GM18909 (cell line): Measurements from ENCODE around the gene LRCH2.
"Not testable (repeated sequence)": the region's sequence is repeated elsewhere in the genome, so short reads cannot be mapped to it uniquely, and the experiment has no call there.

Experiments used
- ATAC-seq: cut with Tn5 transposase; IDR thresholded peaks from one replicate; pipeline ENCODE4 v1.9.1; 2021; ENCODE audit warnings: mild to moderate bottlenecking; ENCODE audit not compliant: unreplicated experiment, poor library complexity

LRCH2 gene, protein sequence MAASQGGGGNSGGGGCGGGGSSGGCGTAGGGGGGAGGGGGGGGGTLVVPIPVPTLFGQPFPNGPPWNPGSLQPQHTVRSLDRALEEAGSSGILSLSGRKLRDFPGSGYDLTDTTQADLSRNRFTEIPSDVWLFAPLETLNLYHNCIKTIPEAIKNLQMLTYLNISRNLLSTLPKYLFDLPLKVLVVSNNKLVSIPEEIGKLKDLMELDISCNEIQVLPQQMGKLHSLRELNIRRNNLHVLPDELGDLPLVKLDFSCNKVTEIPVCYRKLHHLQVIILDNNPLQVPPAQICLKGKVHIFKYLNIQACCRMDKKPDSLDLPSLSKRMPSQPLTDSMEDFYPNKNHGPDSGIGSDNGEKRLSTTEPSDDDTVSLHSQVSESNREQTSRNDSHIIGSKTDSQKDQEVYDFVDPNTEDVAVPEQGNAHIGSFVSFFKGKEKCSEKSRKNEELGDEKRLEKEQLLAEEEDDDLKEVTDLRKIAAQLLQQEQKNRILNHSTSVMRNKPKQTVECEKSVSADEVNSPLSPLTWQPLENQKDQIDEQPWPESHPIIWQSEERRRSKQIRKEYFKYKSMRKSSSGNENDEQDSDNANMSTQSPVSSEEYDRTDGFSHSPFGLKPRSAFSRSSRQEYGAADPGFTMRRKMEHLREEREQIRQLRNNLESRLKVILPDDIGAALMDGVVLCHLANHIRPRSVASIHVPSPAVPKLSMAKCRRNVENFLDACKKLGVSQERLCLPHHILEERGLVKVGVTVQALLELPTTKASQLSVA

GRCh38 chrX:115233497-115234455 is at the start of gene LRCH2:
TSS of gene LRCH2 (minus strand) at chrX:115234096. CDS start at chrX:115234041, 55 bp downstream.
- no peak for ATAC-seq

GRCh38 chrX:115269051-115269683 is 35.3 kb upstream of the LRCH2 start:
- no peak for ATAC-seq

GRCh38 chrX:115268421-115268820 is 34.5 kb upstream of the LRCH2 start:
- no peak for ATAC-seq

- ATAC-seq: no peak
Observed at GRCh38 chrX:115266300-115266699, 32.4 kb upstream of the LRCH2 start.

GRCh38 chrX:115264009-115264408 is 30.1 kb upstream of the LRCH2 start:
- no peak for ATAC-seq

- no peak for ATAC-seq
Observed at GRCh38 chrX:115261148-115261547, 27.3 kb upstream of the LRCH2 start.

DNA sequence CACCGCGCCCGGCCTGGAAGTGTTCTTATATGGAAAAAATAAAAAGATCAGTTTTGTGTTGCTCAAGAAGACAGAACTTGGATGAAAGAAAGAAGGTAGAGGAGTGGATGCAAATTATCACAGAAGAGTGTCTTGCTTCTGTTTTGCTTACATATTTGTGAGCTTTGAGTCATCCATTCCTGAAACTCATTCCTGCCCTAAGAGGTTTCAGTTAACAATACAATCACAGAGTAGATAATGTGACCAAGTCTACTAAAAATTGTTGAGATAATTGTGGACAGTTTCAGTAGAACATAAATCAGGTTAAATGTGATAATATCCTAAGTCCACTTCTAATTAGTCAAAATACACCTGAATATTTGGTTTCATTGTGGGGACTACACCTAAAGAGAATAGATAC is 26.4 kb upstream of the LRCH2 start:
- no peak for ATAC-seq

GRCh38 chrX:115259238-115259875 is 25.5 kb upstream of the LRCH2 start:
- no peak for ATAC-seq

DNA sequence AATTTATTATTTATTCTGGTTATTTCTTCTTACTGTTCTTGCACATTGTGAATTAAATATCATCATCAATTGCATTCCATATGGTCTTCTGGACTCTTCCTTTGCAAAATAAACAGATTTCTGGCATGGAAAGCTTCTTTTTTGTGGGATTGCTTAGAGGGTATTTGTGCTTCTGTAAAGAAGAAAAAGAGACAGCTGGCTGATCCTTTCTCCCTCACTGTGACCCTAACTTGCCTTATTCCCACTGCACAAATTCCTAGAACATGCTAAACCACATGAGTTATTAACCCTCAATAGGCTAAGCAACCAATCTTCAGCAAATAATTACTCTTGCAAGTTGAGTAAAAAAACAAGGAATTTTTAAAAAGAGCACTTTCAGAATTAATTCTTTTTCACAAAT is 23.8 kb upstream of the LRCH2 start:
- no peak for ATAC-seq

GRCh38 chrX:115255003-115255402 is 21.1 kb upstream of the LRCH2 start:
- ATAC-seq: no peak

- ATAC-seq: no peak
Observed at GRCh38 chrX:115251458-115252233, 17.8 kb upstream of the LRCH2 start.

DNA sequence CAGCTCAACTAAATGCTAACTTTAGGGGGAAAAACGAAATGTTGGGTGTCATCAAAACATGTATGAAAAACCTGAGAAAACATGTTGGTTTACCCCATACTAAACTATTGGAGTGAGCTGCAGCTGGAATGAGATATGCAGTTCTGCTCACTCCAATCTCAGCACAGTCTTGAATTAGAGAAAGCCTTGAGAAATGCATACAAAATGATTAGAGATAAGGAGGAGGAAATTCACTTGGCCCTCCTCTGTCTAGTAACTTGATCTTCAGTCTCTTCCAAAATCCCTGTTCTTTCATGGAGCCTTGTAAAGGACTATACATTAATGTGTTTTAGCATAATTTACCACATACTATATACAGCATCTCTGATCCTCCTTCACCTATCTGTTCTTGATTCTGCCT is 3.2 kb upstream of the LRCH2 start:
- no peak for ATAC-seq

DNA sequence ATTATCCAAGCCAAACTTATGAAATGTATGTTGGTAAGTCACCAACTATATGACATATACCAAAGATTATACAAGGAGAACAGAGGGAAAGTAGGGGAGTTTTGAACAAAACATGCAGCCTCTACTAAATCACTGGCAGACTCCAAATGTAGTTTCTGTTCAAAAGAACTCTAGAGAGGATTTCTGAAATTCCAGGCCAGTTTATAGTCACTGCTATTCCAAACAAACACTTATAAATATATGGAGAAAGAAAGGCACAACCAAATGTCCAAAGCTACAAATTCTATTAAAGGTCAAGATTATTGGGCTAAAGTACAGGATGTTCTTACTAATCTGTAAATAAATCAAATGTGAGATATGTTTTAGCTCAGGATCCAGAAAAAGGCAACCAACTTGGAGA is 2.7 kb upstream of the LRCH2 start:
- ATAC-seq: no peak

- no peak for ATAC-seq
Observed at GRCh38 chrX:115234461-115234860, 565 bp upstream of the LRCH2 start.

- no peak for ATAC-seq
Observed at GRCh38 chrX:115232933-115233496, 881 bp downstream of the LRCH2 start.

- no peak for ATAC-seq
Observed at GRCh38 chrX:115229337-115230003, 4.4 kb downstream of the LRCH2 start.

- no peak for ATAC-seq
Observed at GRCh38 chrX:115226929-115227328, 7.0 kb downstream of the LRCH2 start.

- ATAC-seq: not testable (repeated sequence)
Observed at GRCh38 chrX:115217346-115217745, 16.6 kb downstream of the LRCH2 start.
